BLaER1 treated with 17β-estradiol and CSF1 and Interleukin-3, amounts not matched to agents 10 nM and 100 nM (cell line): ENCODE data around the gene NSUN3.

Experiments used
- H3K27ac ChIP-seq, 11 experiments: shearing (Covaris generic); formaldehyde crosslinking; 2 replicates each; pipeline ENCODE4 v1.8.1; 2022
- H3K27me3 ChIP-seq, 11 experiments: shearing (Covaris generic); formaldehyde crosslinking; 2 replicates each; pipeline ENCODE4 v1.8.1; 2022
- H3K36me3 ChIP-seq, 11 experiments: shearing (Covaris generic); formaldehyde crosslinking; 2 replicates each; pipeline ENCODE4 v1.8.1; 2022
- H3K4me1 ChIP-seq, 10 experiments: shearing (Covaris generic); formaldehyde crosslinking; 2 replicates each; pipeline ENCODE4 v1.8.1; 2022
- H3K4me2 ChIP-seq, 11 experiments: shearing (Covaris generic); formaldehyde crosslinking; 2 replicates each; pipeline ENCODE4 v1.8.1; 2022
- H3K4me3 ChIP-seq, 10 experiments: shearing (Covaris generic); formaldehyde crosslinking; 2 replicates each; pipeline ENCODE4 v1.8.1; 2022
- H3K9ac ChIP-seq, 11 experiments: shearing (Covaris generic); formaldehyde crosslinking; 2 replicates each; pipeline ENCODE4 v1.8.1; 2022
- H3K9me3 ChIP-seq, 11 experiments: shearing (Covaris generic); formaldehyde crosslinking; replicated peaks in 1 of 11; 2 replicates each; pipeline ENCODE4 v1.8.1; 2022
- H4K20me1 ChIP-seq, 11 experiments: shearing (Covaris generic); formaldehyde crosslinking; 2 replicates each; pipeline ENCODE4 v1.8.1; 2022
- Cebpa-rat ChIP-seq, 11 experiments: shearing (Covaris generic); IDR thresholded peaks; 2 replicates each; pipeline ENCODE4 v1.8.1; 2022

The NSUN3 gene

GRCh38 chr3:94159062-94159828 is 96.4 kb downstream of the NSUN3 start:
- Histone ChIP-seq H3K4me1 (no peaks in the 10 kb centered on the region), H3K36me3 (no peaks in the 10 kb centered on the region), H4K20me1 (no peaks in the 10 kb centered on the region), H3K4me2 (no peak overlapping the region), H3K4me3 (no peak overlapping the region), H3K27me3 (no peaks in the 10 kb centered on the region), H3K9ac (no peak overlapping the region), H3K27ac (no peak overlapping the region), H3K9me3 (no peaks in the 10 kb centered on the region)
- TF ChIP-seq Cebpa-rat (IDR thresholded peaks at IDR 0.05), result no peak

GRCh38 chr3:94162700-94163099 is 99.8 kb downstream of the NSUN3 start:
- Histone ChIP-seq H3K36me3 (no peaks in the 10 kb centered on the region), H3K27ac (no peak overlapping the region), H3K4me3 (no peak overlapping the region), H3K4me1 (no peaks in the 10 kb centered on the region), H3K9ac (no peak overlapping the region), H3K27me3 (no peaks in the 10 kb centered on the region), H3K4me2 (no peak overlapping the region), H3K9me3 (no peaks in the 10 kb centered on the region), H4K20me1 (no peaks in the 10 kb centered on the region)
- TF ChIP-seq Cebpa-rat (IDR thresholded peaks at IDR 0.05), result no peak

- no peaks in the 10 kb centered on the region for H3K36me3 ChIP-seq
Measured at GRCh38 chr3:94167346-94167745, 104.5 kb downstream of the NSUN3 start.

DNA sequence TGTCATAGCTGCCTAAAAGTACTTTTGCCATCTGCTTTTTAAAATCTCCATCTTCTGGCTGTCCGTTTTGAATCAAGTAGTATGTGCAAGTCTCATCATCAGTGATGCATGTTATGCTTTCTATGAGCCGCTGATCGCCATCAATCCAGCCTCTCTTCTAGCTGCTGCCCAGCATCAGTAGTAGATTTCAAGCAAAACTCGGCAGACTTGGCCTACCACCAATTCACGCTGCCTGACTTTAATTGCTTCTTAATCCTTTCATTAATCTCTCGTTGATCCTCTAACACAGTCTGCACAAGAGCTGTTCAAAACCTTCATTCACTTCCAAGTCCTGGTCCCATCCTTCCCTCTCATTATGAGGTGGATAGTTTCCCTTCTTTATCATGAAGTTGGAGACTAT is 104.9 kb downstream of the NSUN3 start:
- no peak overlapping the region for H3K4me3 ChIP-seq
- no peak overlapping the region for H3K4me2 ChIP-seq
- H4K20me1 ChIP-seq, result no peaks in the 10 kb centered on the region
- H3K27ac ChIP-seq, result no peak overlapping the region
- H3K27me3 ChIP-seq, result no peaks in the 10 kb centered on the region
- no peak overlapping the region for H3K9ac ChIP-seq
- no peak for TF ChIP-seq Cebpa-rat (IDR thresholded peaks at IDR 0.05)
- H3K9me3 ChIP-seq, result no peaks in the 10 kb centered on the region
- no peaks in the 10 kb centered on the region for H3K4me1 ChIP-seq
- H3K36me3 ChIP-seq, result no peaks in the 10 kb centered on the region

More at GRCh38 chr3:94167346-94167745, 104.5 kb downstream of the NSUN3 start:
- Histone ChIP-seq H3K4me1 (no peaks in the 10 kb centered on the region), H3K9me3 (no peaks in the 10 kb centered on the region), H3K27ac (no peak overlapping the region), H3K9ac (no peak overlapping the region), H4K20me1 (no peaks in the 10 kb centered on the region), H3K4me3 (no peak overlapping the region), H3K27me3 (no peaks in the 10 kb centered on the region), H3K4me2 (no peak overlapping the region)
- TF ChIP-seq Cebpa-rat (IDR thresholded peaks at IDR 0.05), result no peak

GRCh38 chr3:94171954-94172353 is 109.1 kb downstream of the NSUN3 start:
- Histone ChIP-seq H3K36me3 (no peaks in the 10 kb centered on the region), H3K4me2 (no peak overlapping the region), H3K4me3 (no peak overlapping the region), H4K20me1 (no peaks in the 10 kb centered on the region), H3K27me3 (no peaks in the 10 kb centered on the region), H3K9me3 (no peaks in the 10 kb centered on the region), H3K27ac (no peak overlapping the region), H3K9ac (no peak overlapping the region), H3K4me1 (no peaks in the 10 kb centered on the region)
- no peak for TF ChIP-seq Cebpa-rat (IDR thresholded peaks at IDR 0.05)

DNA sequence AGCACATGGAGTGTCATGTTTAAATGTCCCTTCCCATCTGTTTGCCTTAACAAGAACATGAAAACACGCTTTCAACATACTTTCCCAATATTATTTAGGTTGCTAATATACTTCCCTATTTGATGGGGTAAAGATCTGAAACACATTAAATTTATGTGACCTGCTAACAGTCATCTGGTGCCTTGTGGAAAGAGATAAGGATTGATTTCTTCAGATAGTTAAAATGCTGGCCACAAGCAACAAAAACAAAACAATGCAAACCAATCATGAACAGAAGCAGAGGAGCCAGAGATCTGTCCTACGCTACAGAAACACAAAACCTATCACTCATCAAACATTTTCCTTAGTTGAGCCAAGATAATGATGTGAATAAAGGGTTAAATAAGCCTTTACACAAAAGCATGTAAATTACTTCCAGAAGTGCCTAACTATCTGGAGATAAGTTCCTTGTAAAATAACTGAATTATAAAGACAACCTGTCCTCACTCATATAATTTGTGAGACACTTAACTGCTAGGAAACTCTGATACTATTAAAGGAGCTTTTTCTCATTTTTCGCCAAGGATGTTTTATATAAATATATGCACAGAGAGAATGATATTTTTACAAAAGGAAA is 109.9 kb downstream of the NSUN3 start:
- H3K4me3 ChIP-seq, result no peak overlapping the region
- no peaks in the 10 kb centered on the region for H3K4me1 ChIP-seq
- H3K9ac ChIP-seq, result no peak overlapping the region
- H3K36me3 ChIP-seq, result no peaks in the 10 kb centered on the region
- H3K4me2 ChIP-seq, result no peak overlapping the region
- no peak for TF ChIP-seq Cebpa-rat (IDR thresholded peaks at IDR 0.05)
- no peak overlapping the region for H3K27ac ChIP-seq
- no peaks in the 10 kb centered on the region for H3K27me3 ChIP-seq
- H3K9me3 ChIP-seq, result no peaks in the 10 kb centered on the region
- no peaks in the 10 kb centered on the region for H4K20me1 ChIP-seq

DNA sequence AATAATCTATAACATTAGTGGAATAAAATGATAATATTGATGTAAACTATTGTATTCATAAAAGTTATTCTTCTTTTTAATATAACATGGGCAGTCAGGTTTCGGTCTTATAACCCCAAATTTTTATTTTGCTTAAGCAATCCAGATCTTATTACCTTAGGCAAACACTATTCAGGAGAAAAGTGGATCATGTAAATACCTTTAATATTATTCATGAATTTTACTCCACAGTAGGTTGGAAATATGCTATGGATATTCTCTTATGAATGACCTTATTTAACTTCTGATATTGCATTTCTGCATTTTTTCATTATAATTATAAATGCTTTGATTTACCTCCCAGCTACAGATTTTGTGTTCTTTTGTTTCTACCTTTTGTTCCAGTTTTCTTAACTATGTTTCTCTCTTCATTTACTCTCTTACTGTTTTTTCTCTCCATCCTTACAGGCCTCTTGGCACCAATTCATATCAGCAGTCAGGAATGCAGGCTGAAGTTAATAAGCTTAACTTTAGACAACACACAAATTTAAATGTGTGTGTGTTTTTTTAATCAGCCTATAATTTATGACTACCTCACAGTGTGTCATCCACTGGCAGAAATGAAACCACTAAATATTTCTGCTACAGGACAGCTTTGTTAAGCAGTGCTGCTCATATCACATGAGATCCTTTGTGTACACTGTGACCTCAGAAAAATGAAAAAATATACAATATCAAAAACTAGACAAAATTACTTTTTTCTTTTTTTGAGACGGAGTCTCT is 111.0 kb downstream of the NSUN3 start:
- no peaks in the 10 kb centered on the region for H3K9me3 ChIP-seq
- H3K4me1 ChIP-seq, result no peaks in the 10 kb centered on the region
- no peaks in the 10 kb centered on the region for H3K27me3 ChIP-seq
- no peak overlapping the region for H3K4me2 ChIP-seq
- no peak overlapping the region for H3K4me3 ChIP-seq
- no peak overlapping the region for H3K27ac ChIP-seq
- H4K20me1 ChIP-seq, result no peaks in the 10 kb centered on the region
- H3K36me3 ChIP-seq, result no peaks in the 10 kb centered on the region
- H3K9ac ChIP-seq, result no peak overlapping the region
- no peak for TF ChIP-seq Cebpa-rat (IDR thresholded peaks at IDR 0.05)

GRCh38 chr3:94175677-94176076 is 112.8 kb downstream of the NSUN3 start:
- Histone ChIP-seq H3K4me1 (no peaks in the 10 kb centered on the region), H3K4me3 (no peak overlapping the region), H3K9ac (no peak overlapping the region), H3K36me3 (no peaks in the 10 kb centered on the region), H3K27ac (no peak overlapping the region), H3K4me2 (no peak overlapping the region), H3K9me3 (no peaks in the 10 kb centered on the region), H4K20me1 (no peaks in the 10 kb centered on the region), H3K27me3 (no peaks in the 10 kb centered on the region)
- TF ChIP-seq Cebpa-rat (IDR thresholded peaks at IDR 0.05), result no peak

GRCh38 chr3:94176988-94177745 is 114.3 kb downstream of the NSUN3 start:
- TF ChIP-seq Cebpa-rat (IDR thresholded peaks at IDR 0.05), result no peak
- Histone ChIP-seq H3K27me3 (no peaks in the 10 kb centered on the region), H3K4me2 (no peak overlapping the region), H3K4me1 (no peaks in the 10 kb centered on the region), H3K4me3 (no peak overlapping the region), H3K27ac (no peak overlapping the region), H3K9ac (no peak overlapping the region), H3K36me3 (no peaks in the 10 kb centered on the region), H4K20me1 (no peaks in the 10 kb centered on the region), H3K9me3 (no peaks in the 10 kb centered on the region)
